ENCODE results near the gene TMEM119. TPM values are rescaled to one million over a fixed set of nuclear protein-coding genes. Genes with fewer than 3 reads are reported as not detected.
A peak's percentile ranks its signal among the peaks of the same experiment; 100 is the strongest.

TMEM119 gene
- total RNA-seq, 2 experiments from 2014 or later: 2.1 to 2.6 TPM

DNA sequence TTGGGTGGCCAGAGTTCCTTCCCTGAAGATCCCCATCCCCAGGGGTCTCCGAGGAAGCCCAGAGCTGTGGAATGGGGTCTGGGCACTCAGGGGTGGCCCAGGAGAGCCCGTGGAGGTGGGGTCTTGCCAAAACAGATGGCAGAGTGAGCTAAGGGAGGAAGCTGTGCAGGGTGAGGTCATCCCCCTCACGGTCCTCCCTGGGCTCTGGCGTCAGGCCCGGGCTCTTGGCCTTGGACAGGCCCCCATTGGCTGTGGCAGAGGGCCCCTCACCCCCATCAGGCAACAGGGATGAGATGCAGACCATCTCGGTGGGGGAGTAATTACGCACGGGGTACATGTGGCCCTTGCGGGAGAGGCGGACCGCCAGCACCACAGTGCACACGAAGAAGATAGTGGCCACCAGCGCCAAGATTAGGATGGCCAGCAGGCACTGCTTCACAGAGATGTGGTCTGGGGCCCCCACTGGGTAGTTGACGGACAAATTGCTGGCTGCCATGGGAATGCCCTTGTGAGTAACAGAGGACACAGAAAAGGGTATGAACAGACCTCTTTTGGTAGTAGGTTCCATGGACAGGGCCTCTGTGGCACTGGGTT, 25.1 kb upstream of the TMEM119 start:
- ChIA-PET CTCF (interaction anchor here (7.0 kb wide), 1 partner anchor 9 kb away, joined by 128 read pairs; the partner anchor contains the start of gene SELPLG), POLR2A (interaction anchor here (1.5 to 8.6 kb wide), 2 partner anchors 9 to 60 kb away, joined by 8 to 186 read pairs; partner anchors contain the start of genes ISCU and SELPLG)
- intact Hi-C loops (cut with DNase I, micrococcal nuclease): loop anchor here in 1 of 2 experiments (10.0 kb wide), 1 partner anchor 858 kb away; the partner anchor contains the start of gene PRDM4
- DNase-seq: no peak
- Histone ChIP-seq H3K9me3 (ENCODE audit: control insufficient read depth in 1 of 2, insufficient read depth in 1 of 2, low read length in 2 of 2) (no peaks in the 10 kb centered on the region), H3K27ac (ENCODE audit: low read depth in 1 of 2, low read length in 2 of 2) (peak overlapping the region; percentile 55 to 63), H3K4me3 (ENCODE audit: low read length) (no peak overlapping the region), H3K27me3 (ENCODE audit: control insufficient read depth in 1 of 2, insufficient read depth in 2 of 2, low read length in 2 of 2) (no peaks in the 10 kb centered on the region), H3K4me1 (ENCODE audit: insufficient read depth, low read length) (peaks cover 85% of the 10 kb centered on the region), H3K36me3 (ENCODE audit: insufficient read depth, low read length) (peaks cover 87% of the 10 kb centered on the region)
- peaks cover 92% of the 10 kb centered on the region for H3K36me3 Mint-ChIP-seq (ENCODE audit: low read depth)
- TF ChIP-seq, protein P1, sequence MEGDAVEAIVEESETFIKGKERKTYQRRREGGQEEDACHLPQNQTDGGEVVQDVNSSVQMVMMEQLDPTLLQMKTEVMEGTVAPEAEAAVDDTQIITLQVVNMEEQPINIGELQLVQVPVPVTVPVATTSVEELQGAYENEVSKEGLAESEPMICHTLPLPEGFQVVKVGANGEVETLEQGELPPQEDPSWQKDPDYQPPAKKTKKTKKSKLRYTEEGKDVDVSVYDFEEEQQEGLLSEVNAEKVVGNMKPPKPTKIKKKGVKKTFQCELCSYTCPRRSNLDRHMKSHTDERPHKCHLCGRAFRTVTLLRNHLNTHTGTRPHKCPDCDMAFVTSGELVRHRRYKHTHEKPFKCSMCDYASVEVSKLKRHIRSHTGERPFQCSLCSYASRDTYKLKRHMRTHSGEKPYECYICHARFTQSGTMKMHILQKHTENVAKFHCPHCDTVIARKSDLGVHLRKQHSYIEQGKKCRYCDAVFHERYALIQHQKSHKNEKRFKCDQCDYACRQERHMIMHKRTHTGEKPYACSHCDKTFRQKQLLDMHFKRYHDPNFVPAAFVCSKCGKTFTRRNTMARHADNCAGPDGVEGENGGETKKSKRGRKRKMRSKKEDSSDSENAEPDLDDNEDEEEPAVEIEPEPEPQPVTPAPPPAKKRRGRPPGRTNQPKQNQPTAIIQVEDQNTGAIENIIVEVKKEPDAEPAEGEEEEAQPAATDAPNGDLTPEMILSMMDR (IDR thresholded peaks at IDR 0.05): no peak
- H3K4me3 Mint-ChIP-seq: no peak overlapping the region
- no peaks in the 10 kb centered on the region for H3K9me3 Mint-ChIP-seq
- no peaks in the 10 kb centered on the region for H3K27me3 Mint-ChIP-seq
- H3K4me1 Mint-ChIP-seq (ENCODE audit: low read depth): peaks cover 61% of the 10 kb centered on the region
- H3K27ac Mint-ChIP-seq: peak overlapping the region; percentile 84
- no peak for ATAC-seq (ENCODE audit: poor library complexity)

DNA sequence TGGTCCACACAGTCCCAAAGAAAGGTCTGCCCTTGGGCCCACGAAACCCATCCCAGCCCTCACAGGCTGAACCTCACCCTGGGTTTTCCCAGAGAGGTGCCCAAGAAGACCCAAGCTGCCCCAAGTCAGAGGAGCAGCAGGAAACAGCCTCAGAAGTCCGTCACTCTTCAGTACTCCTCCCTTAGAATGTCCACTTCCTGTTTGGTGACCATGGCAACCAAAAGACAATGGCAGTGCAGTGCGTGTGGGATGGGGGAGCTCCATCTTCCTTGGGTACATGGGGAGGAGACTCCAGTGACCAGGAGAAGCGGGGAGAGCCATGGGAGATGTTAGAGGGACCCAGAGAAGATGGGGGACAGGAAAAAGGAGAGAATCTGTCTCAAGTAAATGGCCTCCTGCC, 24.5 kb upstream of the TMEM119 start:
- H3K27me3 ChIP-seq (ENCODE audit: control insufficient read depth in 1 of 2, insufficient read depth in 2 of 2, low read length in 2 of 2): no peaks in the 10 kb centered on the region
- intact Hi-C loops (cut with DNase I, micrococcal nuclease): loop anchor here in 1 of 2 experiments (10.0 kb wide), 1 partner anchor 858 kb away; the partner anchor contains the start of gene PRDM4
- H3K27me3 Mint-ChIP-seq: no peaks in the 10 kb centered on the region
- no peaks in the 10 kb centered on the region for H3K9me3 ChIP-seq (ENCODE audit: control insufficient read depth in 1 of 2, insufficient read depth in 1 of 2, low read length in 2 of 2)
- H3K4me3 ChIP-seq (ENCODE audit: low read length): no peak overlapping the region
- TF ChIP-seq, protein P1 (IDR thresholded peaks at IDR 0.05): no peak
- ChIA-PET CTCF (interaction anchor here (1.0 to 7.0 kb wide), 2 partner anchors 9 to 60 kb away, joined by 3 to 128 read pairs; partner anchors contain the start of genes ISCU and SELPLG), POLR2A (interaction anchor here (1.5 to 8.6 kb wide), 2 partner anchors 10 to 60 kb away, joined by 8 to 186 read pairs; partner anchors contain the start of genes ISCU and SELPLG)
- ATAC-seq (ENCODE audit: poor library complexity) (no peak), DNase-seq (peak in 3 of 14 experiments; percentile 55 to 75 (median 61))
- H3K9me3 Mint-ChIP-seq: no peaks in the 10 kb centered on the region
- peaks cover 93% of the 10 kb centered on the region for H3K36me3 Mint-ChIP-seq (ENCODE audit: low read depth)
- peaks cover 81% of the 10 kb centered on the region for H3K36me3 ChIP-seq (ENCODE audit: insufficient read depth, low read length)
- peaks cover 65% of the 10 kb centered on the region for H3K4me1 Mint-ChIP-seq (ENCODE audit: low read depth)
- peaks cover 85% of the 10 kb centered on the region for H3K4me1 ChIP-seq (ENCODE audit: insufficient read depth, low read length)
- peak overlapping the region; percentile 55 to 63 for H3K27ac ChIP-seq (ENCODE audit: low read depth in 1 of 2, low read length in 2 of 2)
- H3K4me3 Mint-ChIP-seq: peak overlapping the region; percentile 42
- H3K27ac Mint-ChIP-seq: peak overlapping the region; percentile 84

DNA sequence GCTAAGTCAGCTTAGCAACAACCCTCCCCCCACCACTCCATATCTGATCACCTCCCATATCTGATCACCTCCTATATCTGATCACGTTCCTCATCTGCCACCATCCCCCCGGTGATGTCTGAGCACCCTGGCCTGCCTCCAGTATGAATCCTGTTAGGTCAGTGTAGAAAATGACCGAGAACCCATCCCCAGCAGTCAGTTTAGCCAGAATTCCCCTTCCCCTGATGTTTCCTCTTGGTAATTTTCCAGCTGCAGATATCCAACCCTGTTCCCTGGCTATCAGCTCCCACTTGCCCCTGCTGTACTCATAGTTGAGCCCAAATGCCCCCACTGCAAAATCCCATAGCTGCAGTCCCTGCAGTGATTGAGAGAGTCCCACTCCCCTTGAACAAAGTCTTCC, 23.3 kb upstream of the TMEM119 start:
- peaks cover 68% of the 10 kb centered on the region for H3K36me3 ChIP-seq (ENCODE audit: insufficient read depth, low read length)
- intact Hi-C loops (cut with DNase I, micrococcal nuclease): loop anchor here in 1 of 2 experiments (10.0 kb wide), 1 partner anchor 856 kb away; the partner anchor contains the start of gene PRDM4

More for the DNA sequence above, 23.3 kb upstream of the TMEM119 start:
- Mint-ChIP-seq H3K9me3 (no peaks in the 10 kb centered on the region), H3K27ac (peak overlapping the region; percentile 84), H3K4me3 (no peak overlapping the region), H3K27me3 (no peaks in the 10 kb centered on the region), H3K4me1 (ENCODE audit: low read depth) (peaks cover 71% of the 10 kb centered on the region), H3K36me3 (ENCODE audit: low read depth) (peaks cover 96% of the 10 kb centered on the region)
- ATAC-seq (ENCODE audit: poor library complexity): no peak
- peaks cover 85% of the 10 kb centered on the region for H3K4me1 ChIP-seq (ENCODE audit: insufficient read depth, low read length)
- no peak overlapping the region for H3K4me3 ChIP-seq (ENCODE audit: low read length)
- peak overlapping the region in 1 of 2 donors; percentile 26 for H3K27ac ChIP-seq (ENCODE audit: low read depth in 1 of 2, low read length in 2 of 2)
- TF ChIP-seq, protein P1 (IDR thresholded peaks at IDR 0.05): no peak
- CTCF ChIA-PET: interaction anchor here (7.0 kb wide), 1 partner anchor 11 kb away, joined by 128 read pairs; the partner anchor contains the start of gene SELPLG
- peaks cover 0 to 5% of the 10 kb centered on the region in 2 experiments for H3K9me3 ChIP-seq (ENCODE audit: control insufficient read depth in 1 of 2, insufficient read depth in 1 of 2, low read length in 2 of 2)
- H3K27me3 ChIP-seq (ENCODE audit: control insufficient read depth in 1 of 2, insufficient read depth in 2 of 2, low read length in 2 of 2): no peaks in the 10 kb centered on the region
- DNase-seq: no peak
- POLR2A ChIA-PET: interaction anchor here (1.0 to 8.6 kb wide), 6 partner anchors 11 to 236 kb away, joined by 3 to 186 read pairs (median 3); partner anchors contain the start of genes ISCU, SART3, SELPLG and SSH1

Data from CD4-positive, alpha-beta T cell (primary cell).